Measurements from ENCODE around the gene SPOCD1.

SPOCD1 gene

GRCh38 chr1:31769720-31770390, 46.0 kb downstream of the SPOCD1 start:
- no peak for DNase-seq

GRCh38 chr1:31768939-31769704, 46.7 kb downstream of the SPOCD1 start:
- no peak for DNase-seq

- DNase-seq = no peak
Measured at GRCh38 chr1:31768407-31768907, 47.4 kb downstream of the SPOCD1 start.

- no peak for DNase-seq
Measured at GRCh38 chr1:31767225-31767624, 48.6 kb downstream of the SPOCD1 start.

GRCh38 chr1:31765516-31765915, 50.3 kb downstream of the SPOCD1 start:
- no peak for DNase-seq

GRCh38 chr1:31765041-31765467, 50.8 kb downstream of the SPOCD1 start:
- no peak for DNase-seq

GRCh38 chr1:31764312-31765040, 51.3 kb downstream of the SPOCD1 start, which contains the start of gene ADGRB2:
Gene ADGRB2, minus strand, starts transcription at chr1:31764340. Its CDS starts 7,119 bp downstream, at chr1:31757221.
- no peak for DNase-seq

GRCh38 chr1:31763671-31764311, 52.0 kb downstream of the SPOCD1 start:
- no peak for DNase-seq

- peak; percentile 73 for DNase-seq
Measured at GRCh38 chr1:31762726-31763670, 52.8 kb downstream of the SPOCD1 start.

- no peak for DNase-seq
Measured at GRCh38 chr1:31762323-31762722, 53.5 kb downstream of the SPOCD1 start.

GRCh38 chr1:31761883-31762282, 53.9 kb downstream of the SPOCD1 start:
- DNase-seq = no peak

GRCh38 chr1:31760471-31761470, 55.1 kb downstream of the SPOCD1 start:
- peak; percentile 61 for DNase-seq

GRCh38 chr1:31759298-31760023, 56.4 kb downstream of the SPOCD1 start:
- no peak for DNase-seq

GRCh38 chr1:31758823-31759222, 57.0 kb downstream of the SPOCD1 start:
- no peak for DNase-seq

GRCh38 chr1:31757989-31758388, 57.8 kb downstream of the SPOCD1 start:
- no peak for DNase-seq

GRCh38 chr1:31757204-31757679, 58.6 kb downstream of the SPOCD1 start:
- DNase-seq = no peak

- no peak for DNase-seq
Measured at GRCh38 chr1:31756578-31756977, 59.2 kb downstream of the SPOCD1 start.

- DNase-seq = no peak
Measured at GRCh38 chr1:31755850-31756492, 59.9 kb downstream of the SPOCD1 start.

GRCh38 chr1:31755197-31755611, 60.6 kb downstream of the SPOCD1 start:
- DNase-seq = no peak
